K562 (cell line): Measurements from ENCODE around the gene TRIM3. TPM values are rescaled to one million over a fixed set of nuclear protein-coding genes. Genes with fewer than 3 reads are reported as not detected.

Experiments used
- ATF4 ChIP-seq: fragments of 450-650 bp; formaldehyde crosslinking; IDR thresholded peaks from 2 replicates; pipeline ENCODE4 v1.4.0; 2022; ENCODE audit warnings: mild to moderate bottlenecking, moderate library complexity
- GTF2A2 ChIP-seq: IDR thresholded peaks from 2 replicates; pipeline ENCODE4 v1.6.1; 2016; ENCODE audit warnings: mild to moderate bottlenecking, missing genetic modification characterization, missing compliant biosample characterization
- TEAD4 ChIP-seq, 2 experiments: sonication (generic) in 1 of 2; formaldehyde crosslinking in 1 of 2; IDR thresholded peaks; 2 replicates each; pipeline versions ENCODE4 v1.6.1 to v1.8.0; 2012 to 2022; ENCODE audit warnings: borderline replicate concordance in 1 of 2, inconsistent platforms in 1 of 2, low read length in 1 of 2, mild to moderate bottlenecking in 1 of 2, missing genetic modification reagents in 1 of 2
- ZNF277 ChIP-seq: fragments of 250-450 bp; sonication (Bioruptor Pico); IDR thresholded peaks from 2 replicates; pipeline ENCODE4 v1.8.0; 2022; ENCODE audit warnings: inconsistent platforms, mild to moderate bottlenecking, moderate library complexity, borderline replicate concordance
- ZNF830 ChIP-seq: fragments of 250-450 bp; sonication (Bioruptor Pico); IDR thresholded peaks from 2 replicates; pipeline ENCODE4 v1.5.0; 2021; ENCODE audit warnings: mild to moderate bottlenecking
- polyA plus RNA-seq, 8 experiments: library from polyadenylated mRNA; depleted of rRNA in 4 of 8; stranded (reverse) in 5 of 8; unstranded in 3 of 8; fragments of >200 nt; fragmentation: Nextera tagmentation in 2 of 8; fragmentation: Illumina TruSeq in 1 of 8; extraction: Ambion mirVana in 2 of 8; extraction: Trizol in 1 of 8; gene quantifications; 2 replicates each; pipeline versions ENCODE4 v1.2.1 to v1.2.3, GENCODE V29; 2011 to 2014; ENCODE audit warnings: inconsistent platforms in 1 of 8, missing spikeins in 1 of 8
- total RNA-seq, 7 experiments: library from RNA; depleted of rRNA in 6 of 7; stranded (reverse); fragments of >200 nt in 6 of 7; fragmentation: Illumina TruSeq in 2 of 7; extraction: Trizol in 2 of 7; gene quantifications; 2 replicates each; pipeline versions ENCODE4 v1.2.1 to v1.2.3, GENCODE V29; 2011 to 2021; ENCODE audit warnings: low replicate concordance in 1 of 7
- TF ChIP-seq, protein P1 (sequence below): fragments of 250-450 bp; sonication (Bioruptor Pico); IDR thresholded peaks from 2 replicates; pipeline ENCODE4 v1.8.0; 2022; ENCODE audit warnings: inconsistent platforms
- TF ChIP-seq, protein P2 (sequence below), 2 experiments: IDR thresholded peaks; 2 replicates each; pipeline ENCODE4 v1.6.1; 2012; ENCODE audit warnings: improper control_type of control experiment in 2 of 2, low read depth in 2 of 2, low read length in 2 of 2, borderline replicate concordance in 1 of 2

The TRIM3 gene
- total and polyA plus RNA-seq, 9 of the 15 experiments (the other 6 are each of a cell fraction or from before 2014, with no cell fraction given) = 0.45 to 9.2 (median 4.7) TPM

GRCh38 chr11:6468712-6469495 lies 4.8 kb downstream of the TRIM3 start (continued):
- TF ChIP-seq, protein P1, sequence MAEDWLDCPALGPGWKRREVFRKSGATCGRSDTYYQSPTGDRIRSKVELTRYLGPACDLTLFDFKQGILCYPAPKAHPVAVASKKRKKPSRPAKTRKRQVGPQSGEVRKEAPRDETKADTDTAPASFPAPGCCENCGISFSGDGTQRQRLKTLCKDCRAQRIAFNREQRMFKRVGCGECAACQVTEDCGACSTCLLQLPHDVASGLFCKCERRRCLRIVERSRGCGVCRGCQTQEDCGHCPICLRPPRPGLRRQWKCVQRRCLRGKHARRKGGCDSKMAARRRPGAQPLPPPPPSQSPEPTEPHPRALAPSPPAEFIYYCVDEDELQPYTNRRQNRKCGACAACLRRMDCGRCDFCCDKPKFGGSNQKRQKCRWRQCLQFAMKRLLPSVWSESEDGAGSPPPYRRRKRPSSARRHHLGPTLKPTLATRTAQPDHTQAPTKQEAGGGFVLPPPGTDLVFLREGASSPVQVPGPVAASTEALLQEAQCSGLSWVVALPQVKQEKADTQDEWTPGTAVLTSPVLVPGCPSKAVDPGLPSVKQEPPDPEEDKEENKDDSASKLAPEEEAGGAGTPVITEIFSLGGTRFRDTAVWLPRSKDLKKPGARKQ = no peak
- TF ChIP-seq ZNF277 (CRISPR knock-in tag) = no peak
- TF ChIP-seq, protein P2, sequence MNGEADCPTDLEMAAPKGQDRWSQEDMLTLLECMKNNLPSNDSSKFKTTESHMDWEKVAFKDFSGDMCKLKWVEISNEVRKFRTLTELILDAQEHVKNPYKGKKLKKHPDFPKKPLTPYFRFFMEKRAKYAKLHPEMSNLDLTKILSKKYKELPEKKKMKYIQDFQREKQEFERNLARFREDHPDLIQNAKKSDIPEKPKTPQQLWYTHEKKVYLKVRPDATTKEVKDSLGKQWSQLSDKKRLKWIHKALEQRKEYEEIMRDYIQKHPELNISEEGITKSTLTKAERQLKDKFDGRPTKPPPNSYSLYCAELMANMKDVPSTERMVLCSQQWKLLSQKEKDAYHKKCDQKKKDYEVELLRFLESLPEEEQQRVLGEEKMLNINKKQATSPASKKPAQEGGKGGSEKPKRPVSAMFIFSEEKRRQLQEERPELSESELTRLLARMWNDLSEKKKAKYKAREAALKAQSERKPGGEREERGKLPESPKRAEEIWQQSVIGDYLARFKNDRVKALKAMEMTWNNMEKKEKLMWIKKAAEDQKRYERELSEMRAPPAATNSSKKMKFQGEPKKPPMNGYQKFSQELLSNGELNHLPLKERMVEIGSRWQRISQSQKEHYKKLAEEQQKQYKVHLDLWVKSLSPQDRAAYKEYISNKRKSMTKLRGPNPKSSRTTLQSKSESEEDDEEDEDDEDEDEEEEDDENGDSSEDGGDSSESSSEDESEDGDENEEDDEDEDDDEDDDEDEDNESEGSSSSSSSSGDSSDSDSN (IDR thresholded peaks at IDR 0.05; ENCODE audit: borderline replicate concordance in 1 of 2, low read depth in 2 of 2, low read length in 2 of 2) = no peak
- TF ChIP-seq GTF2A2 (tag) = no peak
- TF ChIP-seq TEAD4 (IDR thresholded peaks at IDR 0.05; ENCODE audit: low read length) = no peak
- TF ChIP-seq TEAD4 (CRISPR knock-in tag; IDR thresholded peaks at IDR 0.05; ENCODE audit: borderline replicate concordance) = no peak
- no peak for TF ChIP-seq ZNF830 (CRISPR knock-in tag)
- TF ChIP-seq ATF4 (CRISPR knock-in tag) = no peak
- TF ChIP-seq, all 486 proteins: peak for 17
